OCI-LY1 (cell line): ENCODE results near the gene ALOX5AP.

Experiments
- EZH2 ChIP-seq: fragments of 200-600 bp; sonication (generic), shearing (Covaris generic); IDR thresholded peaks from 2 replicates; pipeline ENCODE4 v1.8.0; 2017; ENCODE audit warnings: borderline replicate concordance, mixed run types, mild to moderate bottlenecking, antibody characterized with exemption, low read length, moderate library complexity, mixed read lengths
- TF ChIP-seq, protein P1 (sequence below): fragments of 200-600 bp; sonication (generic), shearing (Covaris generic); IDR thresholded peaks from 2 replicates; pipeline ENCODE4 v1.5.1; 2017; ENCODE audit warnings: mild to moderate bottlenecking, antibody characterized with exemption, low read length, moderate library complexity, mixed read lengths

GRCh38 chr13:30702006-30702405, 33.3 kb upstream of the ALOX5AP start:
- no peak for TF ChIP-seq EZH2
- TF ChIP-seq, protein P1, sequence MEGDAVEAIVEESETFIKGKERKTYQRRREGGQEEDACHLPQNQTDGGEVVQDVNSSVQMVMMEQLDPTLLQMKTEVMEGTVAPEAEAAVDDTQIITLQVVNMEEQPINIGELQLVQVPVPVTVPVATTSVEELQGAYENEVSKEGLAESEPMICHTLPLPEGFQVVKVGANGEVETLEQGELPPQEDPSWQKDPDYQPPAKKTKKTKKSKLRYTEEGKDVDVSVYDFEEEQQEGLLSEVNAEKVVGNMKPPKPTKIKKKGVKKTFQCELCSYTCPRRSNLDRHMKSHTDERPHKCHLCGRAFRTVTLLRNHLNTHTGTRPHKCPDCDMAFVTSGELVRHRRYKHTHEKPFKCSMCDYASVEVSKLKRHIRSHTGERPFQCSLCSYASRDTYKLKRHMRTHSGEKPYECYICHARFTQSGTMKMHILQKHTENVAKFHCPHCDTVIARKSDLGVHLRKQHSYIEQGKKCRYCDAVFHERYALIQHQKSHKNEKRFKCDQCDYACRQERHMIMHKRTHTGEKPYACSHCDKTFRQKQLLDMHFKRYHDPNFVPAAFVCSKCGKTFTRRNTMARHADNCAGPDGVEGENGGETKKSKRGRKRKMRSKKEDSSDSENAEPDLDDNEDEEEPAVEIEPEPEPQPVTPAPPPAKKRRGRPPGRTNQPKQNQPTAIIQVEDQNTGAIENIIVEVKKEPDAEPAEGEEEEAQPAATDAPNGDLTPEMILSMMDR, result no peak
